ENCODE measurements around the gene HCLS1. TPM values are rescaled to one million over a fixed set of nuclear protein-coding genes. Genes with fewer than 3 reads are reported as not detected.

Gene HCLS1, protein sequence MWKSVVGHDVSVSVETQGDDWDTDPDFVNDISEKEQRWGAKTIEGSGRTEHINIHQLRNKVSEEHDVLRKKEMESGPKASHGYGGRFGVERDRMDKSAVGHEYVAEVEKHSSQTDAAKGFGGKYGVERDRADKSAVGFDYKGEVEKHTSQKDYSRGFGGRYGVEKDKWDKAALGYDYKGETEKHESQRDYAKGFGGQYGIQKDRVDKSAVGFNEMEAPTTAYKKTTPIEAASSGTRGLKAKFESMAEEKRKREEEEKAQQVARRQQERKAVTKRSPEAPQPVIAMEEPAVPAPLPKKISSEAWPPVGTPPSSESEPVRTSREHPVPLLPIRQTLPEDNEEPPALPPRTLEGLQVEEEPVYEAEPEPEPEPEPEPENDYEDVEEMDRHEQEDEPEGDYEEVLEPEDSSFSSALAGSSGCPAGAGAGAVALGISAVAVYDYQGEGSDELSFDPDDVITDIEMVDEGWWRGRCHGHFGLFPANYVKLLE
- 434 and 440 TPM in 2 replicates for total RNA-seq

DNA sequence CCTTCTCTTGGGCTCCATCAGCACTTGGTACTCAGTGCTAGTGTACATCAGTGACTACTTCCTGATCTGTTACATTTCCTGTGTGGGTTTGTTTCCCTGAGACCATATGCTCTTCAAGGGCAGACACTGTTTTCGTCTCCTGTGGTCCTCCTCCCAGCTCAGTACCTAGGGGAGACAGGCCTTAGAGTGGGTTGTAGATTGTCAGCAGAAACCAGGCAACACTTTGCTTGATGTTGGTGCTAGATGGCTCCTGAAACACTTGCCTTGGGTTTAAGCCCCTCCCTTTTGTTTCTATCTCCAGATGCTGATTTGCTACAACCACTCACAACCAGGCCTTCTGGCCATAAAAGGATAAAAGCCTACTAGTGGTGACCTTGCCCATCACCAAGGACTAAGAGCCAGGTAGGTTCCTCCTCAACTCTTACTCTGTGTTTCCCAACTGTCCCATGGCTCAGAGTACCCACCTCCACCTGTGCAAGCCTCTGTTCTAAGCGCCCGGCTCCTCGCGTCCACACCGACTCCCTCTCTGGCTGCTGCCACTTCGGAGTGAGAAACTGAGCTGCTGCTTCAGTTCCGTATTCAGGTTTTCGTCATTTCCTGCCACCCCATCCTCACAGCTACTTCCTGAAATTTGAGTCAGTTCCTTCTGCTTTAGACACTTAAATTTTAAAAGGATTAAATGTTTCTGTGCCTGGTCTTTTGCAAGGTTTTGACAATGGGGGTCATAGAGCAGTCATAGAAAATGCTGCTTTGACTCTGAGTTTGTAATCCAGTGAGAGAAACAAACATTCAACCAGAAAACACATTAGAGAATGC, at the start of gene HCLS1:
Gene HCLS1 (minus strand): TSS at position 548 of the 816 bp plus-strand sequence. CDS start 2,556 bp downstream, outside the sequence.
- Mint-ChIP-seq H3K27me3 (no peaks in the 10 kb centered on the region), H3K9me3 (no peaks in the 10 kb centered on the region), H3K27ac (peak within 1 kb of the TSS; percentile 96), H3K4me3 (peak within 1 kb of the TSS; percentile 90), H3K36me3 (ENCODE audit: low read depth) (peaks cover 73% of the 10 kb centered on the region), H3K4me1 (peaks cover 55% of the 10 kb centered on the region)
- TF ChIP-seq, protein P1, sequence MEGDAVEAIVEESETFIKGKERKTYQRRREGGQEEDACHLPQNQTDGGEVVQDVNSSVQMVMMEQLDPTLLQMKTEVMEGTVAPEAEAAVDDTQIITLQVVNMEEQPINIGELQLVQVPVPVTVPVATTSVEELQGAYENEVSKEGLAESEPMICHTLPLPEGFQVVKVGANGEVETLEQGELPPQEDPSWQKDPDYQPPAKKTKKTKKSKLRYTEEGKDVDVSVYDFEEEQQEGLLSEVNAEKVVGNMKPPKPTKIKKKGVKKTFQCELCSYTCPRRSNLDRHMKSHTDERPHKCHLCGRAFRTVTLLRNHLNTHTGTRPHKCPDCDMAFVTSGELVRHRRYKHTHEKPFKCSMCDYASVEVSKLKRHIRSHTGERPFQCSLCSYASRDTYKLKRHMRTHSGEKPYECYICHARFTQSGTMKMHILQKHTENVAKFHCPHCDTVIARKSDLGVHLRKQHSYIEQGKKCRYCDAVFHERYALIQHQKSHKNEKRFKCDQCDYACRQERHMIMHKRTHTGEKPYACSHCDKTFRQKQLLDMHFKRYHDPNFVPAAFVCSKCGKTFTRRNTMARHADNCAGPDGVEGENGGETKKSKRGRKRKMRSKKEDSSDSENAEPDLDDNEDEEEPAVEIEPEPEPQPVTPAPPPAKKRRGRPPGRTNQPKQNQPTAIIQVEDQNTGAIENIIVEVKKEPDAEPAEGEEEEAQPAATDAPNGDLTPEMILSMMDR (IDR thresholded peaks at IDR 0.05) = no peak
- intact Hi-C loops (cut with micrococcal nuclease) = loop anchor here (1.0 to 10.0 kb wide), 9 partner anchors 89 to 1924 kb away; partner anchors contain the start of genes EAF2, GOLGB1, GTF2E1 and HACD2
- DNase-seq (peak; percentile 73), ATAC-seq (ENCODE audit: low read depth) (peak; percentile 85)
- ChIA-PET CTCF (no interaction called here), POLR2A (interaction anchor here (0.6 to 2.9 kb wide), 26 partner anchors 10 to 1916 kb away, joined by 3 to 42 read pairs (median 4); partner anchors contain the start of genes EAF2, FAM162A, GOLGB1 and IQCB1)

DNA sequence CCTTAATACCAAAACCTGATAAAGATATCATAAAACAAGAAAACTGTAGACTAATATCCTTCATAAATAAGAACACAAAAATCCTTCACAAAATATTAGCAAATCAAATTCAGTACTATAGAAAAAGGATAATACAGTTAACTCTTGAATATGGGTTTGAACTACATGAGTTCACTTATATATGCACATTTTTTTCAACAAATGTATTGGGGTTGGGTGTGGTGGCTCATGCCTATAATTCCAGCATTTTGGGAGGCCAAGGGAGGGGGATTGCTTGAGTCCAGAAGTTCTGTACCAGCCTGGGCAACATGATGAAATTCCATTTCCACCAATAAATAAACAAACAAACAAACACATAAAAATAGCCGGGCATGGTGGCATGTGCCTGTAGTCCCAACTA, 49.6 kb upstream of the HCLS1 start:
- Mint-ChIP-seq H3K9me3 (no peaks in the 10 kb centered on the region), H3K27me3 (no peaks in the 10 kb centered on the region), H3K4me1 (no peaks in the 10 kb centered on the region), H3K4me3 (no peak overlapping the region), H3K36me3 (ENCODE audit: low read depth) (peaks cover 63% of the 10 kb centered on the region), H3K27ac (no peak overlapping the region)
- CTCF ChIA-PET = no interaction called here
- no peak for DNase-seq
- no peak for ATAC-seq (ENCODE audit: low read depth)
- intact Hi-C loops (cut with micrococcal nuclease) = no loop called here
- TF ChIP-seq, protein P1 (IDR thresholded peaks at IDR 0.05) = no peak
- POLR2A ChIA-PET = interaction anchor here (0.6 kb wide), 1 partner anchor 68 kb away, joined by 5 read pairs; no protein-coding TSS in a partner anchor

DNA sequence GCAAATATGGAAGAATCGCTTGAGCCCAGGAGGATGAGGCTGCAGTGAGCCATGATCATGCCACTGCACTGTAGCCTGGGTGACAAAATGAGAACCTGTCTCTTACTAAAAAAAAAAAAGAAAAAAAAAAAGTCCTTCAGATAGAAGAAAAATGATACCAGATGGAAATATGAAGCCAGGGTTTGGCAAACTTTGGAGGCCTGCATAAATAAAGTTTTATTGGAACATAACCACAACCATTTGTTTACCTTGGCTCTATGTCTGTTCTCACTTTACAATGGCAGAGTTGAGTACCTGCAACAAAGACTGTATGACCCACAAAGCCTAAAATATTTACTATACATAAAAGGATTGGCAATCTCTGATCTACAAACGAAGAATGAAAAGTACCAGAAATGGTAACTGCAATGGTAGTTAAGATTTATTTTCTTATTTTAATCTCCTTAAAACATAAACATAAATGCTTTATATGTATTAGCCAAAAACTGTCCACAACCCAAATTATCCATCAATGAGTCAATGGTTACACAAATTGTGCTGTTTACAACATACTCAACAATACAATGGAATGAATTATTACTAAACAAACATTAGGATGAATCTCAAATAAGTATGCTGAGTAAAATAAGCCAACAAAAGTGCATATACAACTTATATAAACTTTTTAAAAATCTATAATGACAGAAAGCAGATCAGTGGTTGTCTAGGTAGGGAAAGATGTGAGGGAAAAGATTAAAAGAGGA, 47.0 kb upstream of the HCLS1 start:
- no peak overlapping the region for H3K27ac Mint-ChIP-seq
- H3K4me1 Mint-ChIP-seq = no peaks in the 10 kb centered on the region
- POLR2A ChIA-PET = no interaction called here
- DNase-seq (no peak), ATAC-seq (ENCODE audit: low read depth) (no peak)
- TF ChIP-seq, protein P1 (IDR thresholded peaks at IDR 0.05) = no peak
- CTCF ChIA-PET = no interaction called here
- no peaks in the 10 kb centered on the region for H3K27me3 Mint-ChIP-seq
- no peak overlapping the region for H3K4me3 Mint-ChIP-seq
- intact Hi-C loops (cut with micrococcal nuclease) = no loop called here
- peaks cover 57% of the 10 kb centered on the region for H3K36me3 Mint-ChIP-seq (ENCODE audit: low read depth)
- no peaks in the 10 kb centered on the region for H3K9me3 Mint-ChIP-seq

DNA sequence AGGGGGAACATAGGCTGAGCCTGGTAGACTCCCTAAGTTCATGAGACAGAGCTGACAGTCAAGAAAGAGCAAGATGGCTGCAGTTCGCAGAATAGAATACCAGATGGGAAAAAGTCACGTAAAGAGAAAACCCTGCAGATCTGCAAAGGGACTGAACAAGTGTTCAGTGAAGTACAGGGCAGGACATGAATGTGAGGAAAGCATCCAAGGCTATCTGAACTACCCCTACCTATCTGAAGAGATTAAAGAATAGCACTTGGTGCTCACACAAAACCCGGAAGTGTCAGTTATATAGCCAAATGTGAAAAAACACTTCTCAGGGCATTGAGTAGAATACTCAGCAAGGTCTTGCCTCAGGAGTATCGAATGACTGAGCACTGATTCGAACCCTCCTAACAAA, 44.8 kb upstream of the HCLS1 start:
- no peaks in the 10 kb centered on the region for H3K4me1 Mint-ChIP-seq
- CTCF ChIA-PET = no interaction called here

More for the DNA sequence above, 44.8 kb upstream of the HCLS1 start:
- no peak overlapping the region for H3K27ac Mint-ChIP-seq
- intact Hi-C loops (cut with micrococcal nuclease) = no loop called here
- no peak for ATAC-seq (ENCODE audit: low read depth)
- H3K36me3 Mint-ChIP-seq (ENCODE audit: low read depth) = peaks cover 67% of the 10 kb centered on the region
- H3K9me3 Mint-ChIP-seq = no peaks in the 10 kb centered on the region
- DNase-seq = no peak
- H3K4me3 Mint-ChIP-seq = no peak overlapping the region
- POLR2A ChIA-PET = no interaction called here
- TF ChIP-seq, protein P1 (IDR thresholded peaks at IDR 0.05) = no peak
- H3K27me3 Mint-ChIP-seq = no peaks in the 10 kb centered on the region

All from activated B cell treated with CpG ODN at 0.5 μM for 24 hours (primary cell).